Osteocyte (in vitro differentiated cells): Measurements from ENCODE around the gene CTDSP1. TPM values are rescaled to one million over a fixed set of nuclear protein-coding genes. Genes with fewer than 3 reads are reported as not detected.

Experiments used
- DNase-seq: peaks from one replicate; pipeline ENCODE4 v3.0.0; 2021; ENCODE audit warnings: mixed read lengths; ENCODE audit not compliant: unreplicated experiment; ENCODE audit errors: extremely low spot score
- H3K27ac Mint-ChIP-seq: one replicate; pipeline ENCODE4 v1.8.0; 2021; ENCODE audit warnings: mild to moderate bottlenecking, mixed read lengths; ENCODE audit not compliant: unreplicated experiment
- H3K27me3 Mint-ChIP-seq: one replicate; pipeline ENCODE4 v1.8.0; 2021; ENCODE audit warnings: mixed read lengths; ENCODE audit not compliant: unreplicated experiment
- H3K36me3 Mint-ChIP-seq: one replicate; pipeline ENCODE4 v1.8.0; 2021; ENCODE audit warnings: mixed read lengths; ENCODE audit not compliant: unreplicated experiment
- H3K4me1 Mint-ChIP-seq: one replicate; pipeline ENCODE4 v1.8.0; 2021; ENCODE audit warnings: mixed read lengths; ENCODE audit not compliant: unreplicated experiment
- H3K4me3 Mint-ChIP-seq: one replicate; pipeline ENCODE4 v1.8.0; 2021; ENCODE audit warnings: mild to moderate bottlenecking, moderate library complexity, mixed read lengths; ENCODE audit not compliant: unreplicated experiment
- H3K9me3 Mint-ChIP-seq: one replicate; pipeline ENCODE4 v1.8.0; 2021; ENCODE audit warnings: mixed read lengths; ENCODE audit not compliant: unreplicated experiment
- CTCF ChIP-seq: fragments of 200-600 bp; sonication (generic); IDR thresholded peaks from 2 replicates; pipeline ENCODE4 v1.5.0; 2021; ENCODE audit warnings: antibody characterized with exemption, mild to moderate bottlenecking, moderate library complexity
- total RNA-seq: library from RNA; stranded (reverse); gene quantifications from 2 replicates; pipeline ENCODE4 v1.2.1, GENCODE V29; 2021

CTDSP1 gene
- total RNA-seq, 1 donor from 2014 or later: 131 TPM

DNA sequence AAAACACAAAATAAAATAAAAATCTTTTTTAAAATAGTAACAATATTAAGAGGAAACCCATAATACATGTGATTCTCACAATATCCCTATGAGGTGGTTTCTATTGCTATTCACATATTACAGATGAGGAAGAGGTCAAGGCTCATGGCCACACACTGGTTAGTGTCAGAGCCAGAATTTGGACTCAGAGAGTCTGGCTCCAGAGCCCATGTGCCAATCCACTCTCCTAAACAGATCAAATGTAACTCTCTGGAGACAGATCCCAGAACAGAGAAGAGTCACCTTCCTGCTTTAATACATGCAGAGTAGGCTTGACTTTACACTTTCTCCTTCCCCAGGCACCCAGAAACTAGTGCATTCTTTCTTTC, 27.7 kb upstream of the CTDSP1 start:
- no peak overlapping the region for H3K27ac Mint-ChIP-seq
- no peak for TF ChIP-seq CTCF
- H3K36me3 Mint-ChIP-seq: no peaks in the 10 kb centered on the region
- H3K4me3 Mint-ChIP-seq: no peak overlapping the region
- H3K4me1 Mint-ChIP-seq: peaks cover 5% of the 10 kb centered on the region
- no peaks in the 10 kb centered on the region for H3K27me3 Mint-ChIP-seq
- no peak for DNase-seq
- no peaks in the 10 kb centered on the region for H3K9me3 Mint-ChIP-seq

GRCh38 chr2:218374795-218375194, 24.9 kb upstream of the CTDSP1 start:
- H3K9me3 Mint-ChIP-seq: no peaks in the 10 kb centered on the region
- no peak overlapping the region for H3K4me3 Mint-ChIP-seq
- H3K27me3 Mint-ChIP-seq: peaks cover 8% of the 10 kb centered on the region
- DNase-seq: no peak
- no peak for TF ChIP-seq CTCF
- H3K27ac Mint-ChIP-seq: no peak overlapping the region
- H3K36me3 Mint-ChIP-seq: no peaks in the 10 kb centered on the region
- H3K4me1 Mint-ChIP-seq: peaks cover 4% of the 10 kb centered on the region

DNA sequence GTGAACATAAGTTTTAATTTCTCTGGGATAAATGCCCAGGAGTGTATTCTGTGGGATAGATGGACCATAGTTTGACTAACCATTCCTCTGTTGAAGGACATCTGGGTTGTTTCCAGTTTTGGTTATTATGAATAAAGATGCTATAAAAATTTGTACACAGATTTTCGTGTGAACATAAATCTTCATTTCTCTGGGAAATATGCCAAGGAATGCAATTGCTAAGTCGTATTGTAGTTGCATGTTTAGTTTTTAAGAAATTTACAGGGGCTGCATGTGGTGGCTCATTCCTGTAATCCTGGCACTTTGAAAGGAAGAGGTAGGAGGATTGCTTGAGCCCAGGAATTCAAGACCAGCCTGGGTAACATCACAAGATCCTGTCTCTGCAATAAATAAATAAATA, 24.5 kb upstream of the CTDSP1 start:
- H3K4me1 Mint-ChIP-seq: peaks cover 4% of the 10 kb centered on the region
- no peak overlapping the region for H3K27ac Mint-ChIP-seq
- DNase-seq: no peak
- TF ChIP-seq CTCF: no peak
- no peaks in the 10 kb centered on the region for H3K9me3 Mint-ChIP-seq
- no peak overlapping the region for H3K4me3 Mint-ChIP-seq
- H3K27me3 Mint-ChIP-seq: peaks cover 11% of the 10 kb centered on the region
- H3K36me3 Mint-ChIP-seq: no peaks in the 10 kb centered on the region

DNA sequence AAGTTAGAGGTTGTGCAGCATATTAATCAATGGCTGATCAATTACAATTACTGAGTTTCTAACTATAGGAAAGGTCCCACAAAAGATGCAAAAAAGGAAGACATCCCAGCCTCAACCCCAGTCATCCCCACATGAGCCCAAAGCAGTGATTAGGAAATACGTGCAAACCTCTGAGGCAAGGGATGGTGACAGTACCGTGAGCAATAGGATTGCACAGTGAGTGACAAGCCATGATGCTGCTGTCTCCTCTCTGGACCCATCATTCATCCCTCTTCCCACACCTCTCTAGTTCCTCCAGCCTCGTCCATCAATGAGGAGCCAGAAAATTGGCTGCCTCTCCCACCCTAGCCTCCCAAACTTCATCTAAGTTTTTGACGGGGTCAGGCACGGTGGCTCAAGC, 21.6 kb upstream of the CTDSP1 start:
- Mint-ChIP-seq H3K27ac (no peak overlapping the region), H3K9me3 (no peaks in the 10 kb centered on the region), H3K36me3 (no peaks in the 10 kb centered on the region), H3K4me3 (no peak overlapping the region), H3K4me1 (peaks cover 2% of the 10 kb centered on the region), H3K27me3 (peaks cover 15% of the 10 kb centered on the region)
- TF ChIP-seq CTCF: no peak
- no peak for DNase-seq

- DNase-seq: no peak
- Mint-ChIP-seq H3K27me3 (peaks cover 15% of the 10 kb centered on the region), H3K4me1 (no peaks in the 10 kb centered on the region), H3K27ac (no peak within 1 kb of the TSS), H3K9me3 (no peaks in the 10 kb centered on the region), H3K36me3 (no peaks in the 10 kb centered on the region), H3K4me3 (no peak within 1 kb of the TSS)
- TF ChIP-seq CTCF: no peak
These were observed 17.7 kb upstream of the CTDSP1 start, which contains the start of gene SLC11A1 for GRCh38 chr2:218381916-218382366. SLC11A1 (plus strand) TSS chr2:218382273; CDS start chr2:218382369, 96 bp downstream.
